ENCODE measurements around the gene BDP1. TPM values are rescaled to one million over a fixed set of nuclear protein-coding genes. Genes with fewer than 3 reads are reported as not detected.
"Not testable (repeated sequence)": the region's sequence is repeated elsewhere in the genome, so short reads cannot be mapped to it uniquely, and the experiment has no call there.

The BDP1 gene
- total and polyA plus RNA-seq, 2 donors from 2014 or later: 5.1 to 27.6 TPM

DNA sequence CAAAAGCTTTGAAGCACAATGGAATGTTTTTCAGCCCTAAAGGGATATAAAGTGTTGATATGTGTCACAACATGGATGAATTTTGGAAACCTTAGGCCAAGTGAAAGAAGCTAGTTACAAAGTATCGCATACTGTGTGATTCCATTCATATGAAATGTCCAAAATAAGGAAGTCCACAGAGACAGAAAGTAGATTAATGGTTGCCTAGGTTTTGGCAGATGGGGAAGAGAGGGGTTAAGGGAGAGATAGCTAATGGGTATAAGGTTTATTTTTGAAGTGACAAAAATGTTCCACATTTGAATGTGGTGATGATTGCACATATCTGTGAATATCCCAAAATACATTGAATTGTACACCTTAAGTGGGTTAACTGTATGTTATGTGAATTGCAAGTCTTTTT is 74.2 kb downstream of the BDP1 start:
- H3K9ac ChIP-seq (ENCODE audit: low read length in 3 of 3): no peak overlapping the region
- H3K9me3 ChIP-seq (ENCODE audit: control insufficient read depth in 2 of 3, insufficient read depth in 1 of 3, low read length in 3 of 3): no peaks in the 10 kb centered on the region
- H3K36me3 ChIP-seq (ENCODE audit: control insufficient read depth in 2 of 3, insufficient read depth in 3 of 3, low read length in 3 of 3): no peaks in the 10 kb centered on the region
- H3K4me3 ChIP-seq (ENCODE audit: low read length in 3 of 3): no peak overlapping the region
- TF ChIP-seq, protein P1, sequence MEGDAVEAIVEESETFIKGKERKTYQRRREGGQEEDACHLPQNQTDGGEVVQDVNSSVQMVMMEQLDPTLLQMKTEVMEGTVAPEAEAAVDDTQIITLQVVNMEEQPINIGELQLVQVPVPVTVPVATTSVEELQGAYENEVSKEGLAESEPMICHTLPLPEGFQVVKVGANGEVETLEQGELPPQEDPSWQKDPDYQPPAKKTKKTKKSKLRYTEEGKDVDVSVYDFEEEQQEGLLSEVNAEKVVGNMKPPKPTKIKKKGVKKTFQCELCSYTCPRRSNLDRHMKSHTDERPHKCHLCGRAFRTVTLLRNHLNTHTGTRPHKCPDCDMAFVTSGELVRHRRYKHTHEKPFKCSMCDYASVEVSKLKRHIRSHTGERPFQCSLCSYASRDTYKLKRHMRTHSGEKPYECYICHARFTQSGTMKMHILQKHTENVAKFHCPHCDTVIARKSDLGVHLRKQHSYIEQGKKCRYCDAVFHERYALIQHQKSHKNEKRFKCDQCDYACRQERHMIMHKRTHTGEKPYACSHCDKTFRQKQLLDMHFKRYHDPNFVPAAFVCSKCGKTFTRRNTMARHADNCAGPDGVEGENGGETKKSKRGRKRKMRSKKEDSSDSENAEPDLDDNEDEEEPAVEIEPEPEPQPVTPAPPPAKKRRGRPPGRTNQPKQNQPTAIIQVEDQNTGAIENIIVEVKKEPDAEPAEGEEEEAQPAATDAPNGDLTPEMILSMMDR (IDR thresholded peaks at IDR 0.05; ENCODE audit: borderline replicate concordance, extremely low read depth, insufficient read depth): no peak
- DNase-seq: no peak
- H3K27me3 ChIP-seq (ENCODE audit: control insufficient read depth, insufficient read depth, low read length): no peaks in the 10 kb centered on the region
- no peaks in the 10 kb centered on the region for H3K4me1 ChIP-seq (ENCODE audit: control insufficient read depth in 2 of 3, insufficient read depth in 2 of 3, low read depth in 1 of 3, low read length in 3 of 3)
- intact Hi-C loops (cut with DNase I): no loop called here
- FAIRE-seq: no peak
- H3K27ac ChIP-seq (ENCODE audit: low read depth in 2 of 2, low read length in 2 of 2): no peak overlapping the region

DNA sequence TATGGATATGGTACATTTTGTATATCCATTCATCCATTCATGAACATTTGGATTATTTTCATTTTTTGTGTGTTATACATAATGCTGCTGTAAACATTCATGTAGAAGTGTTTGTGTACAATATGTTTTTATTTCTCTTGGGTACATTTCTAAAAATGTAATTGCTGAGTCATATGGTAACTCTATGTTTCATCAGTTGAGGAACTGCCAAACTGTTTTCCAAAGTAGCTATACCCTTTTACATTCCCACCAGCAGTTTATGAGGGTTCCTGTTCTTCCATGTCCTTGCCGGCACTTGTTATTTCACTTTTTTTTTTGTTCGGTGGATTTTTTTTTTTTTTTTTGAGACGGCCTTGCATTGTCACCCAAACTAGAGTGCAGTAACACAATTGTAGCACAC is 77.7 kb downstream of the BDP1 start:
- no peak overlapping the region for H3K27ac ChIP-seq (ENCODE audit: low read depth in 2 of 2, low read length in 2 of 2)
- intact Hi-C loops (cut with DNase I): no loop called here
- no peak for FAIRE-seq

DNA sequence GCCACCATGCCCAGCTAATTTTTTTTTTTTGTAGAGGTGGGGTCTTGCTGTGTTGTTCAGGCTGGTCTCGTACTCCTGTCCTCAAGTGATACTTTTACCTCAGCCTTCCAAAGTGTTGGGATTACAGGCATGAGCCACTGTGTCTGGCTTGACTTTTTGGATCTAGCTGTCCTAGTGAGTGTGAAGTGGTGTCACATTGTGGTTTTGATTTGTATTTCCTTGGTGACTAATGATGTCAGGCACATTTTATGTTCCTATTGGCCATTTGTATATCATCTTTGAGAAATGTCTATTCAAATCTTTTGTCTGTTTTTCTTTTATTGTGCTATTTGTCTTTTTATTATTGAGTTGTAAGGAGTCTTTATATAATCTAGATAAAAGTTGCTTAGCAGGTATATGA is 78.2 kb downstream of the BDP1 start:
- Histone ChIP-seq H3K27me3 (ENCODE audit: control insufficient read depth, insufficient read depth, low read length) (no peaks in the 10 kb centered on the region), H3K4me3 (ENCODE audit: low read length in 3 of 3) (no peak overlapping the region), H3K9me3 (ENCODE audit: control insufficient read depth in 2 of 3, insufficient read depth in 1 of 3, low read length in 3 of 3) (no peaks in the 10 kb centered on the region), H3K27ac (ENCODE audit: low read depth in 2 of 2, low read length in 2 of 2) (no peak overlapping the region), H3K36me3 (ENCODE audit: control insufficient read depth in 2 of 3, insufficient read depth in 3 of 3, low read length in 3 of 3) (peaks cover 0 to 8% (median 8%) of the 10 kb centered on the region in 3 donors), H3K9ac (ENCODE audit: low read length in 3 of 3) (no peak overlapping the region), H3K4me1 (ENCODE audit: control insufficient read depth in 2 of 3, insufficient read depth in 2 of 3, low read depth in 1 of 3, low read length in 3 of 3) (no peaks in the 10 kb centered on the region)
- FAIRE-seq (no peak), DNase-seq (no peak)
- intact Hi-C loops (cut with DNase I): no loop called here
- TF ChIP-seq, protein P1 (IDR thresholded peaks at IDR 0.05; ENCODE audit: borderline replicate concordance, extremely low read depth, insufficient read depth): no peak

More for the DNA sequence above, 77.7 kb downstream of the BDP1 start:
- DNase-seq: no peak
- no peaks in the 10 kb centered on the region for H3K27me3 ChIP-seq (ENCODE audit: control insufficient read depth, insufficient read depth, low read length)
- H3K4me1 ChIP-seq (ENCODE audit: control insufficient read depth in 2 of 3, insufficient read depth in 2 of 3, low read depth in 1 of 3, low read length in 3 of 3): no peaks in the 10 kb centered on the region
- TF ChIP-seq, protein P1 (IDR thresholded peaks at IDR 0.05; ENCODE audit: borderline replicate concordance, extremely low read depth, insufficient read depth): no peak
- H3K4me3 ChIP-seq (ENCODE audit: low read length in 3 of 3): no peak overlapping the region
- H3K9ac ChIP-seq (ENCODE audit: low read length in 3 of 3): no peak overlapping the region
- H3K36me3 ChIP-seq (ENCODE audit: control insufficient read depth in 2 of 3, insufficient read depth in 3 of 3, low read length in 3 of 3): peaks cover 0 to 8% (median 7%) of the 10 kb centered on the region in 3 donors
- H3K9me3 ChIP-seq (ENCODE audit: control insufficient read depth in 2 of 3, insufficient read depth in 1 of 3, low read length in 3 of 3): no peaks in the 10 kb centered on the region

DNA sequence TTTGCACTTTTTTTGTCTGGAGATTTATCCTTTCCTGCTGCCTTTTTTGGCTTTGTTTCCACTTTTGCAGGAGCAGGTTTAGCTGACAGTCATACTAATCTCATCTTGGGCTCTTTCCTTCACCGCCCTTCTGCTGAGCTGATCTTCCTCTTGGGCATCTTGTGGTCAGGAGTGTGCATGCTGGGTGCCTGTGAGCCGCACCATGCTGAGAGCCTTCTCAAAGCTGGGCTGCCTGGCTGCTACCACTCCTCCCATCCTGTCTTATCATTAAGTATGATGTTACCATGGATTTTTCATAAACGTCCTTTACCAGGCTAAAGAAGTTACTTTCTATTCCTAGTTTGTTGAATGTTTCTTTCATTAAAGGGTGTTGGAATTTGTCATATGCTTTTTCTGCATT is 82.2 kb downstream of the BDP1 start:
- no peak for FAIRE-seq
- H3K27ac ChIP-seq (ENCODE audit: low read depth in 2 of 2, low read length in 2 of 2): no peak overlapping the region
- H3K36me3 ChIP-seq (ENCODE audit: control insufficient read depth in 2 of 3, insufficient read depth in 3 of 3, low read length in 3 of 3): peaks cover 0 to 20% (median 11%) of the 10 kb centered on the region in 3 donors
- DNase-seq: no peak
- intact Hi-C loops (cut with DNase I): no loop called here
- H3K4me1 ChIP-seq (ENCODE audit: control insufficient read depth in 2 of 3, insufficient read depth in 2 of 3, low read depth in 1 of 3, low read length in 3 of 3): no peaks in the 10 kb centered on the region
- no peaks in the 10 kb centered on the region for H3K27me3 ChIP-seq (ENCODE audit: control insufficient read depth, insufficient read depth, low read length)
- H3K4me3 ChIP-seq (ENCODE audit: low read length in 3 of 3): no peak overlapping the region
- TF ChIP-seq, protein P1 (IDR thresholded peaks at IDR 0.05; ENCODE audit: borderline replicate concordance, extremely low read depth, insufficient read depth): no peak
- H3K9me3 ChIP-seq (ENCODE audit: control insufficient read depth in 2 of 3, insufficient read depth in 1 of 3, low read length in 3 of 3): no peaks in the 10 kb centered on the region
- H3K9ac ChIP-seq (ENCODE audit: low read length in 3 of 3): no peak overlapping the region

DNA sequence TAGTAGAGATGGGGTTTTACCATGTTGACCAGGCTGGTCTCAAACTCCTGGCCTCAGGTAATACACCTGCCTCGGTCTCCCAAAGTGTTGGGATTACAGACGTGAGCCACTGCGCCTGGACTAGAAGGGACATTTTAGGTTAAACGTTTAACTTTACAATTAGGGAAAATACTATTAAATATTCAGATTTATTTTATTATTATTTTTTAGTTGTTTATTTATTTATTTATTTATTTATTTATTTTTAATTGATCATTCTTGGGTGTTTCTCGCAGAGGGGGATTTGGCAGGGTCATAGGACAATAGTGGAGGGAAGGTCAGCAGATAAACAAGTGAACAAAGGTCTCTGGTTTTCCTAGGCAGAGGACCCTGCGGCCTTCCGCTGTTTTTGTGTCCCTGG is 95.4 kb downstream of the BDP1 start:
- DNase-seq; FAIRE-seq; H3K4me3 ChIP-seq (ENCODE audit: low read length in 3 of 3); H3K4me1 ChIP-seq (ENCODE audit: control insufficient read depth in 2 of 3, insufficient read depth in 2 of 3, low read depth in 1 of 3, low read length in 3 of 3); intact Hi-C loops (cut with DNase I); H3K27ac ChIP-seq (ENCODE audit: low read depth in 2 of 2, low read length in 2 of 2); H3K27me3 ChIP-seq (ENCODE audit: control insufficient read depth, insufficient read depth, low read length); H3K9me3 ChIP-seq (ENCODE audit: control insufficient read depth in 2 of 3, insufficient read depth in 1 of 3, low read length in 3 of 3); H3K9ac ChIP-seq (ENCODE audit: low read length in 3 of 3): not testable (repeated sequence)
- H3K36me3 ChIP-seq (ENCODE audit: control insufficient read depth in 2 of 3, insufficient read depth in 3 of 3, low read length in 3 of 3): peaks cover 8 to 37% (median 9%) of the 10 kb centered on the region in 3 donors
